ENCODE measurements around the gene CNTN2.

- TF ChIP-seq CTCF (conservative IDR thresholded peaks at IDR 0.05 in 1 of 2, IDR thresholded peaks at IDR 0.05 in 1 of 2; ENCODE audit: low read depth in 1 of 2, low read length in 2 of 2) (no peak), EZH2 (IDR thresholded peaks at IDR 0.05; ENCODE audit: low read length, missing control alignments) (no peak)
These were observed 15.8 kb downstream of the CNTN2 start for GRCh38 chr1:205058853-205059252.

All from fibroblast of lung (primary cell).